ENCODE measurements around the gene SUPT20HL1.

The SUPT20HL1 gene

GRCh38 chrX:24396931-24397279 is 36.5 kb downstream of the SUPT20HL1 start:
- in situ Hi-C loops (cut with MboI; ENCODE audit: low pct_unique_long_range_greater_than_20kb, low sequenced_read_pairs, unreplicated experiment) = no loop called here
- no peak for TF ChIP-seq CTCF (IDR thresholded peaks at IDR 0.05; ENCODE audit: extremely low read depth, insufficient read depth, missing control alignments)
- DNase-seq (ENCODE audit: low spot score) = no peak

GRCh38 chrX:24398766-24399165 is 38.3 kb downstream of the SUPT20HL1 start:
- no peak for TF ChIP-seq CTCF (IDR thresholded peaks at IDR 0.05; ENCODE audit: extremely low read depth, insufficient read depth, missing control alignments)
- in situ Hi-C loops (cut with MboI; ENCODE audit: low pct_unique_long_range_greater_than_20kb, low sequenced_read_pairs, unreplicated experiment) = no loop called here
- DNase-seq (ENCODE audit: low spot score) = no peak

- in situ Hi-C loops (cut with MboI; ENCODE audit: low pct_unique_long_range_greater_than_20kb, low sequenced_read_pairs, unreplicated experiment) = no loop called here
Observed at GRCh38 chrX:24399550-24399949, 39.1 kb downstream of the SUPT20HL1 start.

GRCh38 chrX:24405959-24406358 is 45.5 kb downstream of the SUPT20HL1 start:
- no peak for DNase-seq (ENCODE audit: low spot score)
- in situ Hi-C loops (cut with MboI; ENCODE audit: low pct_unique_long_range_greater_than_20kb, low sequenced_read_pairs, unreplicated experiment) = no loop called here
- no peak for TF ChIP-seq CTCF (IDR thresholded peaks at IDR 0.05; ENCODE audit: extremely low read depth, insufficient read depth, missing control alignments)

More at GRCh38 chrX:24399550-24399949, 39.1 kb downstream of the SUPT20HL1 start:
- no peak for DNase-seq (ENCODE audit: low spot score)
- TF ChIP-seq CTCF (IDR thresholded peaks at IDR 0.05; ENCODE audit: extremely low read depth, insufficient read depth, missing control alignments) = no peak
